Right lobe of liver (tissue), 6 donors: ENCODE data around the gene GPER1. TPM values are rescaled to one million over a fixed set of nuclear protein-coding genes. Genes with fewer than 3 reads are reported as not detected.

ENCODE experiments used
- ATAC-seq, 4 donors: fragments of 200-7000 bp; cut with Tn5 transposase; one replicate each; pipeline ENCODE4 v1.9.1; 2020; ENCODE audit warnings: mild to moderate bottlenecking in 4 of 4, moderate library complexity in 4 of 4
- DNase-seq, 3 donors: peaks; one replicate each; pipeline ENCODE4 v3.0.0-alpha.2; 2020
- H3K27ac ChIP-seq, 3 donors: fragments of 200-600 bp; one replicate each; pipeline ENCODE4 v1.8.0; 2022
- H3K27me3 ChIP-seq, 2 donors: fragments of 200-600 bp; one replicate each; pipeline ENCODE4 v1.8.0; 2022
- H3K36me3 ChIP-seq, 4 donors: fragments of 200-600 bp; sonication (generic) in 1 of 4; one replicate each; pipeline versions ENCODE4 v1.5.1 to v1.8.0; 2017 to 2022; ENCODE audit warnings: control low read depth in 1 of 4
- H3K4me1 ChIP-seq, 4 donors: fragments of 200-600 bp; sonication (generic) in 1 of 4; one replicate each; pipeline versions ENCODE4 v1.5.1 to v1.8.0; 2017 to 2022; ENCODE audit warnings: control low read depth in 1 of 4
- H3K4me3 ChIP-seq, 3 donors: fragments of 200-600 bp; one replicate each; pipeline ENCODE4 v1.8.0; 2022
- H3K9me3 ChIP-seq, 4 donors: fragments of 200-600 bp; sonication (generic) in 1 of 4; one replicate each; pipeline versions ENCODE4 v1.5.1 to v1.8.0; 2017 to 2022; ENCODE audit warnings: control low read depth in 1 of 4
- POLR2A ChIP-seq: fragments of 450-650 bp; IDR thresholded peaks from one replicate; pipeline ENCODE4 v1.6.1; 2017; ENCODE audit warnings: antibody characterized with exemption, mild to moderate bottlenecking
- WGBS: methylation state at CpG from one replicate; pipeline ENCODE4 v1.1.6; 2018; ENCODE audit warnings: low coverage, low lambda C conversion rate; ENCODE audit not compliant: insufficient coverage; ENCODE audit errors: missing lambda C conversion rate; 5-methylcytosine and 5-hydroxymethylcytosine counted together
- intact Hi-C, 2 donors: fragments of 100-400 bp; cut with DNase I; formaldehyde crosslinking; loops; one replicate each; pipeline versions ENCODE4 v1.11.2 to v1.14.1; 2022
- total RNA-seq, 6 experiments: library from RNA; depleted of rRNA in 2 of 6; stranded (reverse); fragments of >200 nt in 2 of 6; fragmentation: NEBNext Ultra II Directional in 3 of 6; extraction: Animal tissue kit (Norgen Biotek cat#: 25700) in 3 of 6; gene quantifications; one replicate each; pipeline versions ENCODE4 v1.1.0 to v1.2.4, GENCODE V29; 2016 to 2023
- TF ChIP-seq, protein P1 (sequence below), 4 donors: fragments of 200-600 bp in 3 of 4; fragments of 450-650 bp in 1 of 4; IDR thresholded peaks; one replicate each; pipeline versions ENCODE4 v1.5.1 to v1.8.0; 2016 to 2022; ENCODE audit warnings: antibody characterized with exemption in 4 of 4, mild to moderate bottlenecking in 2 of 4
- donor health status: DM: no; HTN: yes; CAD: no.
- donor health status: DM: no; HTN: no; CAD: no.
- donor health status: DM: no; HTN: no; CAD: no.
- donor health status: DM: no; HTN: yes; CAD: no.
- donor health status: DM: no; HTN: yes; CAD: no.

The GPER1 gene
- total RNA-seq, 6 experiments from 2014 or later: 7.0 to 26.4 (median 11.9) TPM

DNA sequence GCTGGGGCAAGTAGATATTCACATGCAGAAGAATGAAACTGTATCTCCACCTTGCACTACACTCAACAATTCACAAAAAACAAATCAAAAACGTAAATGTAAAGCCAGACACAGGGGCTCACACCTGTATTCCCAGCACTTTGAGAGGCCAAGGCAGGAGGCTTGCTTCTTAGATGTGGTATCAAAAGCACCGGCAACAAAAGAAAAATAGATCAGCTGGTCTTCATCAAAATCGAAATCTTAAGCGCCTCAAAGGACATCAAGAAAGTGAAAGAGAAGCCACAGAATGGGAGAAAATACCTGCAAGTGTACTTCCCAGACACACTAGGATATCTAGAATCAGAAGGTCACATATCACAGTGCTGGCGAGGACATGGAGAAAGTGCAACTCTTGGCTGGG lies 31.3 kb downstream of the GPER1 start:
- Histone ChIP-seq H3K4me1 (peaks cover 0 to 5% (median 0%) of the 10 kb centered on the region in 4 donors), H3K4me3 (no peak overlapping the region), H3K27ac (no peak overlapping the region), H3K9me3 (no peaks in the 10 kb centered on the region), H3K27me3 (no peaks in the 10 kb centered on the region), H3K36me3 (no peaks in the 10 kb centered on the region)
- DNase-seq (no peak), ATAC-seq (no peak)
- WGBS: 82% methylated on average over 5 of the region's 5 CpGs
- TF ChIP-seq POLR2A: no peak
- TF ChIP-seq, protein P1, sequence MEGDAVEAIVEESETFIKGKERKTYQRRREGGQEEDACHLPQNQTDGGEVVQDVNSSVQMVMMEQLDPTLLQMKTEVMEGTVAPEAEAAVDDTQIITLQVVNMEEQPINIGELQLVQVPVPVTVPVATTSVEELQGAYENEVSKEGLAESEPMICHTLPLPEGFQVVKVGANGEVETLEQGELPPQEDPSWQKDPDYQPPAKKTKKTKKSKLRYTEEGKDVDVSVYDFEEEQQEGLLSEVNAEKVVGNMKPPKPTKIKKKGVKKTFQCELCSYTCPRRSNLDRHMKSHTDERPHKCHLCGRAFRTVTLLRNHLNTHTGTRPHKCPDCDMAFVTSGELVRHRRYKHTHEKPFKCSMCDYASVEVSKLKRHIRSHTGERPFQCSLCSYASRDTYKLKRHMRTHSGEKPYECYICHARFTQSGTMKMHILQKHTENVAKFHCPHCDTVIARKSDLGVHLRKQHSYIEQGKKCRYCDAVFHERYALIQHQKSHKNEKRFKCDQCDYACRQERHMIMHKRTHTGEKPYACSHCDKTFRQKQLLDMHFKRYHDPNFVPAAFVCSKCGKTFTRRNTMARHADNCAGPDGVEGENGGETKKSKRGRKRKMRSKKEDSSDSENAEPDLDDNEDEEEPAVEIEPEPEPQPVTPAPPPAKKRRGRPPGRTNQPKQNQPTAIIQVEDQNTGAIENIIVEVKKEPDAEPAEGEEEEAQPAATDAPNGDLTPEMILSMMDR (IDR thresholded peaks at IDR 0.05): no peak
- intact Hi-C loops: no loop called here

DNA sequence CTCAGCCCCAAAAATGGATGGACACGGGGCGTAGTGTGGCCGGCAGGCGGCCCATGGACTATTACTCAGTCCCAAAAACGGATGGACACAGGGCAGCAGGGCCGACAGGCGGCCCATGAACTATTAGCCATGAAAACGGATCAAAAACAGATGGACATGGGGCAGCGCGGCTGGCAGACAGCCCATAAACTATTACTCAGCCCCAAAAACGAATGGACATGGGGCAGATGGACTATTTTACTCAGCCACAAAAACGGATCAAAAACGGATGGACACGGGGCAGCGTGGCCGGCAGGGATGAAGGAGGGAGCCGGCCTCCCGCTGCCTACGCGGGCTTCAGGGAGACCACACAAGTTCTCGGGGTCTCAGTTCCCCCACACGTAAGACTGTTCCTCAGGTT lies 32.9 kb downstream of the GPER1 start:
- Histone ChIP-seq H3K4me1 (peaks cover 0 to 6% (median 0%) of the 10 kb centered on the region in 4 donors), H3K27ac (no peak overlapping the region), H3K4me3 (no peak overlapping the region), H3K27me3 (no peaks in the 10 kb centered on the region), H3K36me3 (no peaks in the 10 kb centered on the region), H3K9me3 (no peaks in the 10 kb centered on the region)
- ATAC-seq: no peak
- 96% methylated on average over 11 of the region's 22 CpGs for WGBS
- intact Hi-C loops: loop anchor here (5.0 kb wide), 2 partner anchors 33 to 38 kb away; partner anchors contain the start of gene GPER1 (in 1 of the 2)
- TF ChIP-seq, protein P1 (IDR thresholded peaks at IDR 0.05): no peak
- TF ChIP-seq POLR2A: no peak
- no peak for DNase-seq

DNA sequence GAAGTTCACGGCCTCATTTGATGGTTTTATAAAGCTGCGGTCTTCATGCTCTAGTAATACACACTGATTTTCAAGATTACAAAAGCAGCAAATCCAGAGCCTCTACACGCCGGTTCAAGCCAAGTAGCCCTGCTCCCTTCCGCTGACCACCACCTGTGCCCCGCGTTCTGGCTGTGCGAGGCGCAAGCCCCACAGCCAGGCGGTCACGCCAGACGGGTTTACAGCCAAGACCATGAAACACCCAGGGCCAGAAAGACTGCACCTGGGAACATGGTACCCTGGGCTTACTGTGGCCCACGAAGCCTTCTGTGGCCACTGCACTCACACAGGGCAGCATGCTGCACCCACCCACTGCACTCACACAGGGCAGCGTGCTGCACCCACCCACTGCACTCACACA lies 33.6 kb downstream of the GPER1 start:
- ATAC-seq: no peak
- Histone ChIP-seq H3K9me3 (no peaks in the 10 kb centered on the region), H3K27ac (no peak overlapping the region), H3K4me1 (peaks cover 0 to 6% (median 0%) of the 10 kb centered on the region in 4 donors), H3K4me3 (no peak overlapping the region), H3K36me3 (no peaks in the 10 kb centered on the region), H3K27me3 (no peaks in the 10 kb centered on the region)
- TF ChIP-seq, protein P1 (IDR thresholded peaks at IDR 0.05): no peak
- TF ChIP-seq POLR2A: no peak
- intact Hi-C loops: loop anchor here (5.0 kb wide), 2 partner anchors 34 to 39 kb away; partner anchors contain the start of gene GPER1 (in 1 of the 2)
- peak in 1 of 3 donors; percentile 22 for DNase-seq
- WGBS: 95% methylated on average over 10 of the region's 14 CpGs

DNA sequence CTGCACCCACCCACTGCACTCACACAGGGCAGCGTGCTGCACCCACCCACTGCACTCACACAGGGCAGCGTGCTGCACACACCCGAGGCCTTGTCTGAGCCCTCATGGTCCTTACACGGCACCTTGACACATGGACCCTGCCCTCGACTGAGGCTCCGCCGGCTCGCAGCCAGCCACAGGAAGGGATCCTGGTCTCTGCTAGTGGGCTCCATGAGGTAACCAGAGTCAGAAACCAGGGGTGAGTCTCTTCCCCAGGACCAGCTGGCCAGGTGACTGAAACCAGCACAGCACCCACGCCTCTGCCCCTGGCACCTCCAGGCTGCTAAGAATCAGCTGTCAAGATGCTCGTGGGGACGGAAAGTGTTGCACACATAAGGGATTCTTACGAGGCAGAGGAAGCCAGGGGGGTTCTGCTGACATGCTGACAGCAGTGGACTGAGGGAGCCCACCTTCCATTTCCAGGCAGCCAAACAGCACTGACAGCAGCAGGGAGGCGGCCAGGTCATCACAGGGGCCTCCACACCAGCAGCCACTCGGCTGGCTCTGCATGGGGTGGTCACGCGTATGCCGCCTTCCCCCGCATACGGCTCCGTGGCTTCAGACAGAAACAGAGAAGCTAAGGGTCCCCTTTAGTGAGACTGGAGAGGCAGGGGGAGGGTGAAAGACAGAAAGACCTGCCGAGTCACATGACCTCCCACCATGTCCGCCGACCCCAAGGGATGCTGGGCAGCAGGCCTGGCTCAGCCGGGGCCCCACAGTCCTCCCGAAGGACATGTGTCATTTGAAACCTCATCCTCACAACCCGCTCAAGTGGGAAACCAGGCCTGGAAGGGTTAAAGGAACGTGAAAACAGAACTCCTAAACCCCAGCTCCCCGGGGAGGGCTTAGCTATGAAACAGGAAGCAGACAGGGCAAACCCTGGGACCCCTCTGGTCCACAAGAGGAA lies 34.2 kb downstream of the GPER1 start:
- intact Hi-C loops: loop anchor here (5.0 kb wide), 2 partner anchors 35 to 40 kb away; partner anchors contain the start of gene GPER1 (in 1 of the 2)
- TF ChIP-seq, protein P1 (IDR thresholded peaks at IDR 0.05): no peak
- TF ChIP-seq POLR2A: no peak
- ATAC-seq (no peak), DNase-seq (peak in 1 of 3 donors; percentile 49)
- WGBS: 79% methylated on average over 10 of the region's 28 CpGs
- H3K36me3 ChIP-seq: no peaks in the 10 kb centered on the region
- no peaks in the 10 kb centered on the region for H3K27me3 ChIP-seq
- H3K4me3 ChIP-seq: no peak overlapping the region
- H3K27ac ChIP-seq: no peak overlapping the region
- peaks cover 0 to 6% (median 0%) of the 10 kb centered on the region in 4 donors for H3K4me1 ChIP-seq
- no peaks in the 10 kb centered on the region for H3K9me3 ChIP-seq
